ENCODE data around the gene NOXRED1. TPM values are rescaled to one million over a fixed set of nuclear protein-coding genes. Genes with fewer than 3 reads are reported as not detected.

NOXRED1 gene
- total RNA-seq, 1 experiment from 2014 or later, result 0.41 TPM

- intact Hi-C loops (cut with micrococcal nuclease; ENCODE audit: unreplicated experiment), result no loop called here
- Histone ChIP-seq H3K36me3 (ENCODE audit: control insufficient read depth, insufficient read depth, low read length) (no peaks in the 10 kb centered on the region), H3K9me3 (no peaks in the 10 kb centered on the region), H3K27me3 (replicated peaks; ENCODE audit: control insufficient read depth, insufficient read depth, low read length) (no peaks in the 10 kb centered on the region), H3K4me3 (ENCODE audit: low read depth, low read length) (no peak overlapping the region), H3K4me1 (peaks cover 22% of the 10 kb centered on the region)
- no peaks in the 10 kb centered on the region for H3K27me3 Mint-ChIP-seq (ENCODE audit: insufficient read depth, unreplicated experiment)
- no peaks in the 10 kb centered on the region for H3K9me3 Mint-ChIP-seq (ENCODE audit: unreplicated experiment)
- no peaks in the 10 kb centered on the region for H3K36me3 Mint-ChIP-seq (ENCODE audit: insufficient read depth, unreplicated experiment)
- ChIA-PET CTCF (no interaction called here), POLR2A (no interaction called here)
- BruUV-seq (replicated peaks), result no TSS peak
- H3K4me1 Mint-ChIP-seq (ENCODE audit: low read depth, unreplicated experiment), result peaks cover 12% of the 10 kb centered on the region
- no peak overlapping the region for H3K27ac Mint-ChIP-seq (ENCODE audit: unreplicated experiment)
- DNase-seq, result no peak
- H3K4me3 Mint-ChIP-seq (ENCODE audit: unreplicated experiment), result no peak overlapping the region
- TF ChIP-seq CTCF (IDR thresholded peaks at IDR 0.05; ENCODE audit: insufficient read depth in 1 of 2, low read depth in 1 of 2, low read length in 1 of 2, severe bottlenecking in 1 of 2, unreplicated experiment in 1 of 2), result no peak
Measured at GRCh38 chr14:77369285-77369684, 54.0 kb downstream of the NOXRED1 start.

- POLR2A ChIA-PET, result no interaction called here
- Mint-ChIP-seq H3K9me3 (ENCODE audit: unreplicated experiment) (no peaks in the 10 kb centered on the region), H3K4me3 (ENCODE audit: unreplicated experiment) (no peak overlapping the region), H3K27me3 (ENCODE audit: insufficient read depth, unreplicated experiment) (no peaks in the 10 kb centered on the region), H3K4me1 (ENCODE audit: low read depth, unreplicated experiment) (no peaks in the 10 kb centered on the region), H3K36me3 (ENCODE audit: insufficient read depth, unreplicated experiment) (no peaks in the 10 kb centered on the region), H3K27ac (ENCODE audit: unreplicated experiment) (no peak overlapping the region)
- intact Hi-C loops (cut with micrococcal nuclease; ENCODE audit: unreplicated experiment), result no loop called here
- H3K36me3 ChIP-seq (ENCODE audit: control insufficient read depth, insufficient read depth, low read length), result no peaks in the 10 kb centered on the region
- no peak for DNase-seq
- no peak for TF ChIP-seq CTCF (IDR thresholded peaks at IDR 0.05; ENCODE audit: insufficient read depth in 1 of 2, low read depth in 1 of 2, low read length in 1 of 2, severe bottlenecking in 1 of 2, unreplicated experiment in 1 of 2)
- no TSS peak for BruUV-seq (replicated peaks)
- H3K4me1 ChIP-seq, result no peaks in the 10 kb centered on the region
- H3K4me3 ChIP-seq (ENCODE audit: low read depth, low read length), result no peak overlapping the region
- H3K27me3 ChIP-seq (replicated peaks; ENCODE audit: control insufficient read depth, insufficient read depth, low read length), result no peaks in the 10 kb centered on the region
- CTCF ChIA-PET, result no interaction called here
- no peaks in the 10 kb centered on the region for H3K9me3 ChIP-seq
Measured at GRCh38 chr14:77364146-77364545, 59.2 kb downstream of the NOXRED1 start.

- H3K4me3 Mint-ChIP-seq (ENCODE audit: unreplicated experiment), result no peak overlapping the region
- Histone ChIP-seq H3K27me3 (replicated peaks; ENCODE audit: control insufficient read depth, insufficient read depth, low read length) (no peaks in the 10 kb centered on the region), H3K9me3 (no peaks in the 10 kb centered on the region), H3K36me3 (ENCODE audit: control insufficient read depth, insufficient read depth, low read length) (no peaks in the 10 kb centered on the region), H3K4me3 (ENCODE audit: low read depth, low read length) (no peak overlapping the region), H3K4me1 (no peaks in the 10 kb centered on the region)
- H3K4me1 Mint-ChIP-seq (ENCODE audit: low read depth, unreplicated experiment), result no peaks in the 10 kb centered on the region
- DNase-seq, result no peak
- H3K27me3 Mint-ChIP-seq (ENCODE audit: insufficient read depth, unreplicated experiment), result no peaks in the 10 kb centered on the region
- no peaks in the 10 kb centered on the region for H3K9me3 Mint-ChIP-seq (ENCODE audit: unreplicated experiment)
- no peak overlapping the region for H3K27ac Mint-ChIP-seq (ENCODE audit: unreplicated experiment)
- BruUV-seq (replicated peaks), result no TSS peak
- ChIA-PET POLR2A (no interaction called here), CTCF (no interaction called here)
- no peaks in the 10 kb centered on the region for H3K36me3 Mint-ChIP-seq (ENCODE audit: insufficient read depth, unreplicated experiment)
- intact Hi-C loops (cut with micrococcal nuclease; ENCODE audit: unreplicated experiment), result no loop called here
- TF ChIP-seq CTCF (IDR thresholded peaks at IDR 0.05; ENCODE audit: insufficient read depth in 1 of 2, low read depth in 1 of 2, low read length in 1 of 2, severe bottlenecking in 1 of 2, unreplicated experiment in 1 of 2), result no peak
Measured at GRCh38 chr14:77359626-77360025, 63.7 kb downstream of the NOXRED1 start.

Measured in Caco-2 (cell line).